ENCODE data around the gene PFDN2.

DNA sequence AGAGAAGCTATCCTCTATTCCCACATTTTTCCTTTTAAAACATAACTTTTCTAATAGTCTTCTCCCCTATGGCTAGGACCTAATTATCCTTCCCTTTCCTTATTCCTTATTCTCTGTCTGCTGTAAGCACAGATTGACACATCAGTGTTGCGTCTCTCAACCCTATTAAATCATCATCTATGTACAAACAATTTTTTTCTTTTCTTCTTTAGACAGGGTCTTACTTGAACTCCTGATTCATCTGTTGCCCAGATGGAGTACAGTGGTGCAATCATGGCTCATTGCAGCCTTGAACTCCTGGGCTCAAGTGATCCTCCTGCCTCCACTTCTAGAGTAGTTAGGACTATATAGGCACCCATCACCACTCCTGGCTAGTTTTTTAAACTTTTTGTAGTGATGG lies 11.4 kb downstream of the PFDN2 start:
- TF ChIP-seq, protein P1, sequence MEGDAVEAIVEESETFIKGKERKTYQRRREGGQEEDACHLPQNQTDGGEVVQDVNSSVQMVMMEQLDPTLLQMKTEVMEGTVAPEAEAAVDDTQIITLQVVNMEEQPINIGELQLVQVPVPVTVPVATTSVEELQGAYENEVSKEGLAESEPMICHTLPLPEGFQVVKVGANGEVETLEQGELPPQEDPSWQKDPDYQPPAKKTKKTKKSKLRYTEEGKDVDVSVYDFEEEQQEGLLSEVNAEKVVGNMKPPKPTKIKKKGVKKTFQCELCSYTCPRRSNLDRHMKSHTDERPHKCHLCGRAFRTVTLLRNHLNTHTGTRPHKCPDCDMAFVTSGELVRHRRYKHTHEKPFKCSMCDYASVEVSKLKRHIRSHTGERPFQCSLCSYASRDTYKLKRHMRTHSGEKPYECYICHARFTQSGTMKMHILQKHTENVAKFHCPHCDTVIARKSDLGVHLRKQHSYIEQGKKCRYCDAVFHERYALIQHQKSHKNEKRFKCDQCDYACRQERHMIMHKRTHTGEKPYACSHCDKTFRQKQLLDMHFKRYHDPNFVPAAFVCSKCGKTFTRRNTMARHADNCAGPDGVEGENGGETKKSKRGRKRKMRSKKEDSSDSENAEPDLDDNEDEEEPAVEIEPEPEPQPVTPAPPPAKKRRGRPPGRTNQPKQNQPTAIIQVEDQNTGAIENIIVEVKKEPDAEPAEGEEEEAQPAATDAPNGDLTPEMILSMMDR (IDR thresholded peaks at IDR 0.05; ENCODE audit: low read length), result no peak
- TF ChIP-seq EZH2 (IDR thresholded peaks at IDR 0.05; ENCODE audit: borderline replicate concordance, low read length), result no peak
